OCI-LY3 (cell line): ENCODE data around the gene GRAMD4.
A peak's percentile ranks its signal among the peaks of the same experiment; 100 is the strongest.

Experiments used
- H2AFZ ChIP-seq: fragments of 200-600, 300-600 bp; shearing (Covaris generic); 2 replicates; pipeline ENCODE4 v1.6.0; 2014; ENCODE audit warnings: antibody characterized with exemption, low read depth, low read length
- H3K27ac ChIP-seq: fragments of 200-600, 300-600 bp; sonication (generic); 2 replicates; pipeline ENCODE4 v1.5.1; 2014; ENCODE audit warnings: mild to moderate bottlenecking, low read length, moderate library complexity, mixed read lengths
- H3K27me3 ChIP-seq: fragments of 200-600, 300-600 bp; sonication (generic); 2 replicates; pipeline ENCODE4 v1.6.1; 2014; ENCODE audit warnings: low read depth, low read length, mixed read lengths
- H3K36me3 ChIP-seq: fragments of 200-600, 300-600 bp; sonication (generic); replicated peaks from 2 replicates; pipeline ENCODE3; 2014; ENCODE audit warnings: low read depth, low read length, mixed read lengths
- H3K4me1 ChIP-seq: fragments of 300-600, 200-600 bp; sonication (generic); 2 replicates; pipeline ENCODE4 v1.6.1; 2014; ENCODE audit warnings: low read length, mixed read lengths
- H3K4me2 ChIP-seq: fragments of 200-600, 300-600 bp; sonication (generic); 2 replicates; pipeline ENCODE4 v1.6.1; 2014; ENCODE audit warnings: low read length, mixed read lengths
- H3K4me3 ChIP-seq: fragments of 300-600, 200-600 bp; sonication (generic); 2 replicates; pipeline ENCODE4 v1.5.1; 2014; ENCODE audit warnings: antibody characterized with exemption, mild to moderate bottlenecking, low read length, moderate library complexity
- H3K79me2 ChIP-seq: fragments of 300-600, 200-600 bp; shearing (Covaris generic); 2 replicates; pipeline ENCODE4 v1.6.1; 2014; ENCODE audit warnings: mild to moderate bottlenecking, low read length, mixed read lengths
- H3K9ac ChIP-seq: fragments of 300-600, 200-600 bp; shearing (Covaris generic); 2 replicates; pipeline ENCODE4 v1.6.0; 2014; ENCODE audit warnings: mild to moderate bottlenecking, low read length, moderate library complexity
- H3K9me3 ChIP-seq: fragments of 200-600, 300-600 bp; shearing (Covaris generic); 2 replicates; pipeline ENCODE4 v1.6.1; 2014; ENCODE audit warnings: low read length, mixed read lengths; ENCODE audit not compliant: insufficient read depth
- H4K20me1 ChIP-seq: fragments of 200-600, 300-600 bp; sonication (generic); 2 replicates; pipeline ENCODE4 v1.6.1; 2016; ENCODE audit warnings: low read length, mixed read lengths; ENCODE audit not compliant: insufficient read depth
- EZH2phosphoT487 ChIP-seq: fragments of 200-600 bp; shearing (Covaris generic); IDR thresholded peaks from 2 replicates; pipeline ENCODE4 v1.6.1; 2018; ENCODE audit warnings: antibody characterized with exemption, mixed run types, low read depth
- TF ChIP-seq, protein P1 (sequence below): fragments of 200-600, 300-600 bp; sonication (generic); IDR thresholded peaks from 2 replicates; pipeline ENCODE4 v1.5.1; 2014; ENCODE audit warnings: antibody characterized with exemption, low read length, low read depth

GRAMD4 gene

DNA sequence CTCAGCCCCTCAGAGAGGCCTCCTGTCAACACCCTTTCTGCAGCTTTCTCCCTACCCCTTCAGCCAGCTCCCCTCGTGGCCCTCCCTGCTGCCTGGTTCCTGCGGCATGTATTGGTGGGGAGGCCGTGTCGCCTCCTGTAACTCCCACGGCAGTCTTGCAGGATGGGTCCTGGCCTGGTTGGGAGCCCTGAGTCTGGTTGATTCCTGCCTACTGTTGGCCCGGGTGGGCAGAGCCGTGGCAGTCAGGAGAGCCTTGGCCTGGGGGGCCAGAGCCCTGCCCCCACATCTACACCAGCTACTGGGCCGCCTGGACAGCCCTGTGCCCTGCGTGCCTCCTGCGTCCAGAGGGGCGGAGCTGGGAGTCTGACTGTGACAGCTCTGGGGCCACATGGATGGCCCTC is 30.3 kb upstream of the GRAMD4 start:
- H2AFZ ChIP-seq, result no peak overlapping the region
- peaks cover 83% of the 10 kb centered on the region for H3K4me1 ChIP-seq
- TF ChIP-seq EZH2phosphoT487, result no peak
- TF ChIP-seq, protein P1, sequence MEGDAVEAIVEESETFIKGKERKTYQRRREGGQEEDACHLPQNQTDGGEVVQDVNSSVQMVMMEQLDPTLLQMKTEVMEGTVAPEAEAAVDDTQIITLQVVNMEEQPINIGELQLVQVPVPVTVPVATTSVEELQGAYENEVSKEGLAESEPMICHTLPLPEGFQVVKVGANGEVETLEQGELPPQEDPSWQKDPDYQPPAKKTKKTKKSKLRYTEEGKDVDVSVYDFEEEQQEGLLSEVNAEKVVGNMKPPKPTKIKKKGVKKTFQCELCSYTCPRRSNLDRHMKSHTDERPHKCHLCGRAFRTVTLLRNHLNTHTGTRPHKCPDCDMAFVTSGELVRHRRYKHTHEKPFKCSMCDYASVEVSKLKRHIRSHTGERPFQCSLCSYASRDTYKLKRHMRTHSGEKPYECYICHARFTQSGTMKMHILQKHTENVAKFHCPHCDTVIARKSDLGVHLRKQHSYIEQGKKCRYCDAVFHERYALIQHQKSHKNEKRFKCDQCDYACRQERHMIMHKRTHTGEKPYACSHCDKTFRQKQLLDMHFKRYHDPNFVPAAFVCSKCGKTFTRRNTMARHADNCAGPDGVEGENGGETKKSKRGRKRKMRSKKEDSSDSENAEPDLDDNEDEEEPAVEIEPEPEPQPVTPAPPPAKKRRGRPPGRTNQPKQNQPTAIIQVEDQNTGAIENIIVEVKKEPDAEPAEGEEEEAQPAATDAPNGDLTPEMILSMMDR, result no peak
- no peaks in the 10 kb centered on the region for H3K27me3 ChIP-seq
- no peaks in the 10 kb centered on the region for H4K20me1 ChIP-seq
- H3K27ac ChIP-seq, result peak overlapping the region; percentile 91
- H3K4me2 ChIP-seq, result peak overlapping the region; percentile 97
- peak overlapping the region; percentile 81 for H3K4me3 ChIP-seq
- peak overlapping the region; percentile 98 for H3K9ac ChIP-seq
- H3K79me2 ChIP-seq, result peaks cover 70% of the 10 kb centered on the region
- H3K9me3 ChIP-seq, result no peaks in the 10 kb centered on the region
- peaks cover 3% of the 10 kb centered on the region for H3K36me3 ChIP-seq

DNA sequence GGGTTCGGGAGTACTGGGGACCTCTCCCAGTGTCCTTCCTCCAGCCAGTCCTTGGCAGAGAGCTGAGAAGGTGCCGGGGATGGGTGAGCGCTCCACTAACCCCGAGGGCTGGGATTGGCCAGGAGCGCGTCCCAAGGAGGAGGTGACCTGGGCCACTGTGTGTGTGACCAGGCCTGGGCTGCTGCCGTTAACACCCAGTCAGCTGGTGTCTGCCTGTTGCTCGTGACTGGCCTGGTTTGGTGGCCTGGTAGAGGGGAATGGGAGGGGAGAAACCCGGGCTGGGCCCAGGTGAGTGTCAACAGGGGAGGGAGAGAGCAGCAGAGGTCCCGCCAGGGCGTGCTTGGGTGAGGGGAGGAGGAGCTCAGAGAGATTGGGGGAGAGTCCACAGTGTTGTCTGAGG is 29.9 kb upstream of the GRAMD4 start:
- peaks cover 83% of the 10 kb centered on the region for H3K4me1 ChIP-seq
- H2AFZ ChIP-seq, result no peak overlapping the region
- H3K27me3 ChIP-seq, result no peaks in the 10 kb centered on the region
- no peaks in the 10 kb centered on the region for H3K9me3 ChIP-seq
- H3K4me2 ChIP-seq, result peak overlapping the region; percentile 97
- H4K20me1 ChIP-seq, result 0 out of 2 replicates have a peak, but pooled peaks cover 2% of the 10 kb centered on the region
- H3K9ac ChIP-seq, result peak overlapping the region; percentile 98
- H3K4me3 ChIP-seq, result peak overlapping the region; percentile 81
- TF ChIP-seq EZH2phosphoT487, result no peak
- TF ChIP-seq, protein P1, result no peak
- peaks cover 3% of the 10 kb centered on the region for H3K36me3 ChIP-seq
- H3K79me2 ChIP-seq, result peaks cover 69% of the 10 kb centered on the region
- H3K27ac ChIP-seq, result peak overlapping the region; percentile 91

DNA sequence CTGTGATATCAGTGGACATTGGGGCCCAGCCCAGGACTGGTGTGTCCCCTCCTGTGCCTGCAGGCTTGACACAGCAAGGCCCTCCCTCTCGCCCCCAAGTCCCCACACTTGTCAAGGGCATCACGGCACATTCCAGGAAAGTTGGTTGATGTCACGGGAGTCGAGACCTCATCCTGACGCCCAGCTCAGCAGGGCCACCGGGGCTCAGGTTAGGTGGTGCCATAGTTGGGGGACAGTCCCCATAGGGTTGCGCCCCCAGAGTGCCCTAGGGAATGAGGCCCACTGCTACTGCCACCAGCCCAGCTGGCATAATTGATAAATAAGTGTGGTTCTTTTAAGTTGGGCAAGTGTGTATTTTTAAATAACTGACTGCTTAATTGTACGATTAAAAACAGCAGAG is 28.3 kb upstream of the GRAMD4 start:
- H3K4me1 ChIP-seq, result peaks cover 68% of the 10 kb centered on the region
- H2AFZ ChIP-seq, result no peak overlapping the region
- H4K20me1 ChIP-seq, result peaks cover 15% of the 10 kb centered on the region; the same call in 1 of the 2 replicates
- no peaks in the 10 kb centered on the region for H3K9me3 ChIP-seq
- H3K79me2 ChIP-seq, result peaks cover 59% of the 10 kb centered on the region
- TF ChIP-seq, protein P1, result no peak
- TF ChIP-seq EZH2phosphoT487, result no peak
- peak overlapping the region; percentile 83 for H3K4me2 ChIP-seq
- H3K27ac ChIP-seq, result peak overlapping the region; percentile 84
- H3K27me3 ChIP-seq, result no peaks in the 10 kb centered on the region
- H3K9ac ChIP-seq, result peak overlapping the region; percentile 54
- peak overlapping the region; percentile 64 for H3K4me3 ChIP-seq
- peaks cover 7% of the 10 kb centered on the region for H3K36me3 ChIP-seq

DNA sequence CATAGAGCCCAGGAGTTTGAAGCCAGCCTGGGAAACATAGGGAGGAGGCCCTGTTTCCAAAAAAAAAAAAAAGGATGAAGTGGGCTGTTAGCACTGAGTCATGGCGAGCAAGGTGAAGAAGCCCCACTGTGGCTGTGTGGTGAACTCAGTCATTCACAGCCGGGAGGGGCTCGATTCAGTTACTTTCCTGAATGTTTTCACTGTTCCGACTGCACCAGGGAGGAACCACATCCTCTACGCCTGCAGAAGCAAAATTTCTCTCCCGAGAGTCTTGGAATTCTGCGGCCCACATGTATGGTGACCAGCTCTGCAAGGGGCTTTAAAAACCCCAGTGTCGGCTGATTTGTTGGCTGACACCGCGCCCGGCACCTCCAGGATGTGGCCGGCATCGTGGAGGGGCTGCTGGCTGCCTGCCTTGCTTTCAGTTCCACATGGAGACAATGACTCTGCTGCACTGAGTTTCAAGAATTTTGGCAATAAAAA is 27.8 kb upstream of the GRAMD4 start:
- peaks cover 60% of the 10 kb centered on the region for H3K79me2 ChIP-seq
- peaks cover 7% of the 10 kb centered on the region for H3K36me3 ChIP-seq
- no peaks in the 10 kb centered on the region for H3K9me3 ChIP-seq
- peaks cover 63% of the 10 kb centered on the region for H3K4me1 ChIP-seq
- peak overlapping the region; percentile 54 for H3K9ac ChIP-seq
- peaks cover 18% of the 10 kb centered on the region; the same call in 1 of the 2 replicates for H4K20me1 ChIP-seq
- H3K27ac ChIP-seq, result peak overlapping the region; percentile 84
- no peak overlapping the region for H2AFZ ChIP-seq
- H3K27me3 ChIP-seq, result no peaks in the 10 kb centered on the region
- TF ChIP-seq, protein P1, result no peak
- TF ChIP-seq EZH2phosphoT487, result no peak
- H3K4me3 ChIP-seq, result peak overlapping the region; percentile 64
- H3K4me2 ChIP-seq, result peak overlapping the region; percentile 83
